Aorta (tissue), 5 donors: ENCODE measurements around the gene BATF3. TPM values are rescaled to one million over a fixed set of nuclear protein-coding genes. Genes with fewer than 3 reads are reported as not detected.

Experiments used
- ATAC-seq: fragments of 200-7000 bp; cut with Tn5 transposase; one replicate; pipeline ENCODE4 v1.9.1; 2022; ENCODE audit warnings: moderate library complexity; ENCODE audit not compliant: low FRiP score
- DNase-seq, 2 donors: peaks; one replicate each; pipeline ENCODE4 v3.0.0-alpha.2; 2020
- H3K27ac ChIP-seq, 2 donors: one replicate each; pipeline ENCODE4 v1.5.1; 2013; ENCODE audit warnings: low read length in 2 of 2, mild to moderate bottlenecking in 2 of 2, moderate library complexity in 2 of 2, control low read depth in 1 of 2, inconsistent platforms in 1 of 2, low read depth in 1 of 2
- H3K27me3 ChIP-seq, 2 donors: one replicate each; pipeline ENCODE4 v1.6.1; 2013; ENCODE audit warnings: control low read depth in 1 of 2, low read length in 1 of 2, mild to moderate bottlenecking in 1 of 2, moderate library complexity in 1 of 2; ENCODE audit not compliant: insufficient read depth in 2 of 2, control insufficient read depth in 1 of 2
- H3K36me3 ChIP-seq, 2 donors: one replicate each; pipeline ENCODE4 v1.6.1; 2013; ENCODE audit warnings: control low read depth in 1 of 2, low read length in 1 of 2, mild to moderate bottlenecking in 1 of 2; ENCODE audit not compliant: insufficient read depth in 2 of 2, control insufficient read depth in 1 of 2
- H3K4me1 ChIP-seq, 2 donors: one replicate each; pipeline ENCODE4 v1.6.1; 2013; ENCODE audit warnings: low read length in 2 of 2, control low read depth in 1 of 2, mild to moderate bottlenecking in 1 of 2, moderate library complexity in 1 of 2; ENCODE audit not compliant: insufficient read depth in 2 of 2, control insufficient read depth in 1 of 2
- H3K4me3 ChIP-seq, 2 donors: one replicate each; pipeline ENCODE4 v1.5.1; 2013; ENCODE audit warnings: low read length in 2 of 2, control low read depth in 1 of 2, mild to moderate bottlenecking in 1 of 2
- H3K9me3 ChIP-seq: one replicate; pipeline ENCODE4 v1.6.1; 2013; ENCODE audit warnings: mild to moderate bottlenecking, low read length; ENCODE audit not compliant: control insufficient read depth
- WGBS, 2 donors: extraction: QIAGEN DNeasy Blood & Tissue Kit; methylation state at CpG; one replicate each; pipeline ENCODE4 v1.1.7; 2013; 5-methylcytosine and 5-hydroxymethylcytosine counted together
- intact Hi-C, 2 donors: fragments of 100-400 bp; cut with DNase I; formaldehyde crosslinking; loops; one replicate each; pipeline versions ENCODE4 v1.14.2 to v1.15.0; 2022
- polyA plus RNA-seq, 2 donors: library from polyadenylated mRNA; stranded (reverse); fragments of 200-250 nt; gene quantifications; one replicate each; pipeline ENCODE4 v1.2.3, GENCODE V29; 2013
- total RNA-seq, 2 donors: library from RNA; stranded (reverse); fragmentation: NEBNext Ultra II Directional; extraction: Animal tissue kit (Norgen Biotek cat#: 25700); gene quantifications; one replicate each; pipeline ENCODE4 v1.2.1, GENCODE V29; 2021
- donor health status: healthy with polysubstance abuse.
- donor health status: Bipolar disorder and iron deficiency.
- donor health status: DM: no; HTN: no; CAD: no.
- donor health status: DM: no; HTN: no; CAD: no.
- donor health status: DM: yes; HTN: yes; CAD: no.

BATF3 gene
- total and polyA plus RNA-seq, 4 donors, result 5.5 to 13.9 (median 7.3) TPM

GRCh38 chr1:212678456-212679410 is 20.9 kb downstream of the BATF3 start:
- DNase-seq, result no peak
- no peaks in the 10 kb centered on the region for H3K27me3 ChIP-seq
- ATAC-seq, result no peak
- intact Hi-C loops, result no loop called here
- no peaks in the 10 kb centered on the region for H3K36me3 ChIP-seq
- H3K4me3 ChIP-seq, result no peak overlapping the region
- H3K4me1 ChIP-seq, result no peaks in the 10 kb centered on the region
- H3K9me3 ChIP-seq, result no peaks in the 10 kb centered on the region
- H3K27ac ChIP-seq, result no peak overlapping the region
- 67 to 69% methylated on average over 11 of the region's 11 CpGs for WGBS, 2 donors

DNA sequence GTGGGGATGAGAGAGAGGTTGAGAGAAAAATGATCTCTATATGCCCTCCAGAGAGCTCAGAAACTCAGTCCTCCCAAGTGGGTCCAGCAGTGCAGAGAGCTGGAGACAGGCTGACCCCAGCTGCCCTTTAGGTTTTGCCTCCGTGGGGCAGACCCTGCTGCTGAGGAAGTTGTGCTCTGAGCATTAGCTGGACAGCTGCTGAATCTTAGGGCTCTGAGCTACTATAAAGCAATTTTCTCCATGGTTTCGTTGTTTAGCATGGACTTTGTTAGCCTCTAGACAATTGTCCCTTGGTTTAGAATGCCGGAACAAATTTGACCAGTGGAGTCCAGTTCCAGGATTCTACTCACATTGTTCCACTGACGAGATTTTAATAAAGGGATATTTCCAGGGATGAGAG is 22.1 kb downstream of the BATF3 start:
- H3K36me3 ChIP-seq, result no peaks in the 10 kb centered on the region
- no peaks in the 10 kb centered on the region for H3K4me1 ChIP-seq
- no peak overlapping the region for H3K27ac ChIP-seq
- H3K9me3 ChIP-seq, result no peaks in the 10 kb centered on the region
- no peak for ATAC-seq
- H3K27me3 ChIP-seq, result no peaks in the 10 kb centered on the region
- H3K4me3 ChIP-seq, result no peak overlapping the region
- 78 to 82% methylated on average over 4 of the region's 4 CpGs for WGBS, 2 donors
- no peak for DNase-seq
- intact Hi-C loops, result no loop called here

DNA sequence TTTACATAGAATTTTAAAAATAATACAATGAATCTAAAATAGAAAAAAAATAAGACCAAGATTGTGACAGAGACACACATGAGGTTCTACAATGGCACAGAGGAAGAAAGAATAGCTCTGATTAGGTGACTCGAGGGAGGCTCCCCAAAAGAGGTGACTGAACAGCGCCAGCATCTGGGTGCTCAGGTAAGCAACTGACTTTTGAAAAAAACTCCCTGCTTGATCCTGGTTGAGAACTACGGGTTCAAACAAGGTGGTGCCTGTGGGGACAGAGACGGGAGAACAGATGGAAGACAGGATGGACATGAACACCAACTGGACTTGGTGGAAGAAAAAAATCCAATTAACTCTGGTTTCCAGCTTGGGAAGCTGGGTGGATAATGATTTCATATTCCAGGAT is 22.5 kb downstream of the BATF3 start:
- 84 to 86% methylated on average over 4 of the region's 4 CpGs for WGBS, 2 donors
- no peak for ATAC-seq
- no peaks in the 10 kb centered on the region for H3K4me1 ChIP-seq
- intact Hi-C loops, result no loop called here
- H3K4me3 ChIP-seq, result no peak overlapping the region
- H3K9me3 ChIP-seq, result no peaks in the 10 kb centered on the region
- DNase-seq, result no peak
- no peaks in the 10 kb centered on the region for H3K36me3 ChIP-seq
- no peak overlapping the region for H3K27ac ChIP-seq
- no peaks in the 10 kb centered on the region for H3K27me3 ChIP-seq

DNA sequence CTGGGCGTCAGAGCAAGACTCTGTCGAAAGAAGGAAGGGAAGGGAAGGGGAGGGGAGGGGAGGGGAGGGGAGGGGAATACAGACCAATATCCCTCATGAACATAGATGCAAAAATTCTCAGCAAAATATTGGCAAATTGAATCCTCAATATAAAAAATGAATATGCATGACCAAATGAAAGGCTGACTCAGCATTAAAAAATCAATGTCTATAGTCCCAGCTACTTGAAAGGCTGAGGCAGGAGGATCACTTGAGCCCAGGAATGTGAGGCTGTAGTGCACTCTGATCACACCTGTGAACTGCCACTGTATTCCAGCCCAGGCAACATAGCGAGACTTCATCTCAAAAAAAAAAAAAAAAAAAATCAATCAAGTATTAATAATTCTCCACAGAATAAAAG is 24.0 kb downstream of the BATF3 start:
- Histone ChIP-seq H3K4me3 (no peak overlapping the region), H3K27ac (no peak overlapping the region), H3K9me3 (peaks cover 1% of the 10 kb centered on the region), H3K4me1 (no peaks in the 10 kb centered on the region), H3K27me3 (no peaks in the 10 kb centered on the region), H3K36me3 (no peaks in the 10 kb centered on the region)
- 89% methylated on average over 2 to 3 of the region's 3 CpGs for WGBS, 2 donors
- intact Hi-C loops, result no loop called here
- no peak for DNase-seq
- ATAC-seq, result no peak

DNA sequence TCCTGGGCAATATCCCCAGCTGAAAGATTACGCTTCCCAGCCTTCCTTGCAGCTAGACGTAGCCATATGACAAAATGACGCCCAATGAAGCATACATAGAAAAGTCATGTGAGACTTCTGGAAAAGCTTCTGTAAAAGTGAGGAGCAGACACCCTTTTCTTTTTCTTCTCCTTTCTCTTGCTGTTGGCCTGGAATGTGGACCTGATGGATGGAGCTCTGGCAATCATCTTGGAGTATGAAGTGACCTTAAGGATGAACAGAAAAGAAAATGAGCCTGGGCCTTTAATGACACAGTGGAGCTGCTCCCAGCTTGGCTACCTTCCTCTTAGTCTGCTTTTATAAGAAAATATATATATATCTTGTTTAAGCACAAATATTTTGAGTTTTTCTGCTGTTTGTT is 24.8 kb downstream of the BATF3 start:
- no peak for ATAC-seq
- 93 to 94% methylated on average over 3 of the region's 3 CpGs for WGBS, 2 donors
- intact Hi-C loops, result no loop called here

GRCh38 chr1:212671342-212672031 is 28.2 kb downstream of the BATF3 start:
- Histone ChIP-seq H3K4me3 (no peak overlapping the region), H3K4me1 (no peaks in the 10 kb centered on the region), H3K27ac (no peak overlapping the region), H3K36me3 (no peaks in the 10 kb centered on the region), H3K9me3 (peaks cover 1% of the 10 kb centered on the region), H3K27me3 (no peaks in the 10 kb centered on the region)
- ATAC-seq, result peak; percentile 19
- DNase-seq, result peak in 1 of 2 donors; percentile 77
- 22% methylated on average over 12 of the region's 12 CpGs for WGBS, 2 donors
- intact Hi-C loops, result no loop called here

More for the DNA sequence above, 24.8 kb downstream of the BATF3 start:
- H3K36me3 ChIP-seq, result no peaks in the 10 kb centered on the region
- no peaks in the 10 kb centered on the region for H3K4me1 ChIP-seq
- H3K27ac ChIP-seq, result no peak overlapping the region
- DNase-seq, result no peak
- H3K27me3 ChIP-seq, result no peaks in the 10 kb centered on the region
- H3K4me3 ChIP-seq, result no peak overlapping the region
- H3K9me3 ChIP-seq, result peaks cover 1% of the 10 kb centered on the region

- DNase-seq (no peak), ATAC-seq (no peak)
- H3K27me3 ChIP-seq, result no peaks in the 10 kb centered on the region
- H3K9me3 ChIP-seq, result peaks cover 1% of the 10 kb centered on the region
- H3K36me3 ChIP-seq, result no peaks in the 10 kb centered on the region
- intact Hi-C loops, result no loop called here
- H3K27ac ChIP-seq, result no peak overlapping the region
- H3K4me1 ChIP-seq, result no peaks in the 10 kb centered on the region
- no peak overlapping the region for H3K4me3 ChIP-seq
Measured at GRCh38 chr1:212670882-212671281, 28.8 kb downstream of the BATF3 start.

- H3K27me3 ChIP-seq, result no peaks in the 10 kb centered on the region
- peaks cover 1% of the 10 kb centered on the region for H3K9me3 ChIP-seq
- DNase-seq (no peak), ATAC-seq (no peak)
- no peaks in the 10 kb centered on the region for H3K4me1 ChIP-seq
- WGBS, 2 donors, result 93 to 99% methylated on average over 7 of the region's 7 CpGs
- H3K27ac ChIP-seq, result no peak overlapping the region
- H3K4me3 ChIP-seq, result no peak overlapping the region
- no peaks in the 10 kb centered on the region for H3K36me3 ChIP-seq
- intact Hi-C loops, result no loop called here
Measured at GRCh38 chr1:212670301-212670700, 29.3 kb downstream of the BATF3 start.
